ENCODE results near the gene LONP2.

GRCh38 chr16:48321317-48322036 is 77.4 kb downstream of the LONP2 start:
- TF ChIP-seq, protein P1, sequence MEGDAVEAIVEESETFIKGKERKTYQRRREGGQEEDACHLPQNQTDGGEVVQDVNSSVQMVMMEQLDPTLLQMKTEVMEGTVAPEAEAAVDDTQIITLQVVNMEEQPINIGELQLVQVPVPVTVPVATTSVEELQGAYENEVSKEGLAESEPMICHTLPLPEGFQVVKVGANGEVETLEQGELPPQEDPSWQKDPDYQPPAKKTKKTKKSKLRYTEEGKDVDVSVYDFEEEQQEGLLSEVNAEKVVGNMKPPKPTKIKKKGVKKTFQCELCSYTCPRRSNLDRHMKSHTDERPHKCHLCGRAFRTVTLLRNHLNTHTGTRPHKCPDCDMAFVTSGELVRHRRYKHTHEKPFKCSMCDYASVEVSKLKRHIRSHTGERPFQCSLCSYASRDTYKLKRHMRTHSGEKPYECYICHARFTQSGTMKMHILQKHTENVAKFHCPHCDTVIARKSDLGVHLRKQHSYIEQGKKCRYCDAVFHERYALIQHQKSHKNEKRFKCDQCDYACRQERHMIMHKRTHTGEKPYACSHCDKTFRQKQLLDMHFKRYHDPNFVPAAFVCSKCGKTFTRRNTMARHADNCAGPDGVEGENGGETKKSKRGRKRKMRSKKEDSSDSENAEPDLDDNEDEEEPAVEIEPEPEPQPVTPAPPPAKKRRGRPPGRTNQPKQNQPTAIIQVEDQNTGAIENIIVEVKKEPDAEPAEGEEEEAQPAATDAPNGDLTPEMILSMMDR (IDR thresholded peaks at IDR 0.05), result no peak
- no peak for TF ChIP-seq POLR2A (IDR thresholded peaks at IDR 0.05)

Measured in body of pancreas (tissue), 4 donors.